WTC11 (cell line): Measurements from ENCODE around the gene PXYLP1.

Experiments used
- CREB1 ChIP-seq: sonication (generic); formaldehyde crosslinking; IDR thresholded peaks from 2 replicates; pipeline ENCODE4 v1.8.0; 2023; ENCODE audit warnings: mild to moderate bottlenecking, missing genetic modification reagents
- KAT7 ChIP-seq: sonication (generic); formaldehyde crosslinking; IDR thresholded peaks from 2 replicates; pipeline ENCODE4 v1.8.1; 2023; ENCODE audit warnings: missing genetic modification reagents, mild to moderate bottlenecking, borderline replicate concordance
- TF ChIP-seq, protein P1 (sequence below): fragments of 200-600 bp; IDR thresholded peaks from 2 replicates; pipeline ENCODE4 v1.8.0; 2022; ENCODE audit warnings: antibody characterized with exemption

GRCh38 chr3:141335531-141336061, 104.0 kb downstream of the PXYLP1 start:
- TF ChIP-seq, protein P1, sequence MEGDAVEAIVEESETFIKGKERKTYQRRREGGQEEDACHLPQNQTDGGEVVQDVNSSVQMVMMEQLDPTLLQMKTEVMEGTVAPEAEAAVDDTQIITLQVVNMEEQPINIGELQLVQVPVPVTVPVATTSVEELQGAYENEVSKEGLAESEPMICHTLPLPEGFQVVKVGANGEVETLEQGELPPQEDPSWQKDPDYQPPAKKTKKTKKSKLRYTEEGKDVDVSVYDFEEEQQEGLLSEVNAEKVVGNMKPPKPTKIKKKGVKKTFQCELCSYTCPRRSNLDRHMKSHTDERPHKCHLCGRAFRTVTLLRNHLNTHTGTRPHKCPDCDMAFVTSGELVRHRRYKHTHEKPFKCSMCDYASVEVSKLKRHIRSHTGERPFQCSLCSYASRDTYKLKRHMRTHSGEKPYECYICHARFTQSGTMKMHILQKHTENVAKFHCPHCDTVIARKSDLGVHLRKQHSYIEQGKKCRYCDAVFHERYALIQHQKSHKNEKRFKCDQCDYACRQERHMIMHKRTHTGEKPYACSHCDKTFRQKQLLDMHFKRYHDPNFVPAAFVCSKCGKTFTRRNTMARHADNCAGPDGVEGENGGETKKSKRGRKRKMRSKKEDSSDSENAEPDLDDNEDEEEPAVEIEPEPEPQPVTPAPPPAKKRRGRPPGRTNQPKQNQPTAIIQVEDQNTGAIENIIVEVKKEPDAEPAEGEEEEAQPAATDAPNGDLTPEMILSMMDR, result no peak
- no peak for TF ChIP-seq CREB1 (CRISPR knock-in tag)
- no peak for TF ChIP-seq KAT7 (CRISPR knock-in tag)
